Trophoblast cell (in vitro differentiated cells and primary cell): Measurements from ENCODE around the gene RNF38.

Experiments
- DNase-seq, 2 donors: peaks; one replicate each; pipeline ENCODE4 v3.0.0-alpha.2; 2016
- H2AFZ ChIP-seq: 2 replicates; pipeline ENCODE4 v1.6.1; 2013; ENCODE audit warnings: low read length, moderate library complexity, mild to moderate bottlenecking; ENCODE audit not compliant: insufficient read depth, poor library complexity
- H2AK5ac ChIP-seq: 2 replicates; pipeline ENCODE4 v1.6.1; 2013; ENCODE audit warnings: mild to moderate bottlenecking, low read length
- H2BK120ac ChIP-seq: 2 replicates; pipeline ENCODE4 v1.6.1; 2013; ENCODE audit warnings: low read length, mild to moderate bottlenecking, moderate library complexity; ENCODE audit not compliant: insufficient read depth, poor library complexity
- H2BK12ac ChIP-seq: 2 replicates; pipeline ENCODE4 v1.6.1; 2013; ENCODE audit warnings: mild to moderate bottlenecking, low read length, moderate library complexity
- H2BK5ac ChIP-seq: 2 replicates; pipeline ENCODE4 v1.6.1; 2013; ENCODE audit warnings: low read length, low read depth, moderate library complexity, mild to moderate bottlenecking; ENCODE audit not compliant: poor library complexity
- H3K14ac ChIP-seq: 2 replicates; pipeline ENCODE4 v1.6.1; 2013; ENCODE audit warnings: mild to moderate bottlenecking, low read length
- H3K18ac ChIP-seq: 2 replicates; pipeline ENCODE4 v1.6.1; 2013; ENCODE audit warnings: mild to moderate bottlenecking, low read length
- H3K23ac ChIP-seq: 2 replicates; pipeline ENCODE4 v1.6.1; 2013; ENCODE audit warnings: low read length
- H3K27ac ChIP-seq: 2 replicates; pipeline ENCODE4 v1.5.1; 2013; ENCODE audit warnings: low read depth, mild to moderate bottlenecking, inconsistent platforms, low read length, moderate library complexity
- H3K27me3 ChIP-seq: 2 replicates; pipeline ENCODE4 v1.6.1; 2013; ENCODE audit warnings: inconsistent platforms, mild to moderate bottlenecking, low read length, moderate library complexity; ENCODE audit not compliant: insufficient read depth
- H3K36me3 ChIP-seq, 2 experiments: 1 replicate in 1 of 2; 2 replicates in 1 of 2; pipeline ENCODE4 v1.6.1; 2013; ENCODE audit warnings: low read length in 2 of 2, mild to moderate bottlenecking in 2 of 2, moderate library complexity in 1 of 2; ENCODE audit not compliant: insufficient read depth in 2 of 2, control insufficient read depth in 1 of 2
- H3K4ac ChIP-seq: 2 replicates; pipeline ENCODE4 v1.6.1; 2013; ENCODE audit warnings: low read depth, mild to moderate bottlenecking, low read length, moderate library complexity
- H3K4me1 ChIP-seq, 2 experiments: 1 replicate in 1 of 2; 2 replicates in 1 of 2; pipeline ENCODE4 v1.6.1; 2013; ENCODE audit warnings: low read length in 2 of 2, mild to moderate bottlenecking in 2 of 2, moderate library complexity in 1 of 2; ENCODE audit not compliant: insufficient read depth in 2 of 2, control insufficient read depth in 1 of 2
- H3K4me2 ChIP-seq: 2 replicates; pipeline ENCODE4 v1.6.1; 2013; ENCODE audit warnings: inconsistent platforms, mild to moderate bottlenecking, low read length, moderate library complexity
- H3K4me3 ChIP-seq: 2 replicates; pipeline ENCODE4 v1.5.1; 2013; ENCODE audit warnings: mild to moderate bottlenecking, low read depth, low read length, inconsistent platforms
- H3K79me1 ChIP-seq: one replicate; pipeline ENCODE4 v1.6.1; 2013; ENCODE audit warnings: low read length
- H3K79me2 ChIP-seq: 2 replicates; pipeline ENCODE4 v1.6.1; 2013; ENCODE audit warnings: low read length, mild to moderate bottlenecking; ENCODE audit not compliant: control insufficient read depth, insufficient read depth, poor library complexity
- H3K9ac ChIP-seq: 2 replicates; pipeline ENCODE4 v1.6.1; 2013; ENCODE audit warnings: mild to moderate bottlenecking, low read length
- H3K9me3 ChIP-seq: 2 replicates; pipeline ENCODE4 v1.6.1; 2013; ENCODE audit warnings: low read depth, mild to moderate bottlenecking, control low read depth, inconsistent platforms, low read length; ENCODE audit not compliant: insufficient read depth
- H4K12ac ChIP-seq: 2 replicates; pipeline ENCODE4 v1.6.1; 2013; ENCODE audit warnings: low read depth, mild to moderate bottlenecking, low read length, moderate library complexity
- H4K8ac ChIP-seq: 2 replicates; pipeline ENCODE4 v1.6.1; 2013; ENCODE audit warnings: low read depth, mild to moderate bottlenecking, low read length, moderate library complexity
- H4K91ac ChIP-seq: one replicate; pipeline ENCODE4 v1.6.1; 2013; ENCODE audit warnings: low read depth, mild to moderate bottlenecking, low read length, moderate library complexity
- WGBS: extraction: QIAGEN DNeasy Blood & Tissue Kit; methylation state at CpG from one replicate; pipeline ENCODE4 v1.1.7; 2013; ENCODE audit warnings: missing lambda C conversion rate; ENCODE audit not compliant: insufficient read length, insufficient coverage; ENCODE audit errors: extremely low coverage; 5-methylcytosine and 5-hydroxymethylcytosine counted together

Gene RNF38

DNA sequence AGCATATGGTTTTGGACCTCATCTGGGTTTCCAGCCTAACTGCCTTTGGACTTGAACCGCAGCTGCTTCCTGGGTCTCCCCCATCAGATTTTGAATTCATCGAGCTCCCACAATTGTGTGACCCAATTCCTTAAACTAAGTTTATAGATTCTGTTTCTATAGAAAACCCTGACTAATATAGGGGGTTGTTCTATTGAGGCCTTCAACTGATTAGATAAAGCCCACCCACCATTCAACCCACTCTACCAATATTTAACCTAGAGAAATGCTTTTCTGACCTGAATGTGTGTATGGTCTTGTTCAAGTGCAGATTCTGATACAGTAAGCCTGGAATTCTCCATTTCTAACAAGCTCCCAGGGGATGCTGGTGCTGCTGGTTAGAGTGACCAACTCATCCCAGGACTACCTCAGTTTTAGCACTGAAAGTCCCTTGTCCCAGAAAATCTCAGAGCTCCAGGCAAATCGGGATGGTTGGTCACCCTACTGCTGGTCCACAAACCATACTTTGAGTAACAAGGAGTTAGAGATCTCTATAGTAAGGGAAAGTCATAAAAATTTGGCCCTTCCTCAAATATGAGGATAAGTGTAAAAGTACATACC is 110.1 kb downstream of the RNF38 start:
- no peak overlapping the region for H3K4me3 ChIP-seq
- DNase-seq, result peak; percentile 93 to 95
- H3K23ac ChIP-seq, result no peak overlapping the region
- no peak overlapping the region for H3K18ac ChIP-seq
- H3K4me2 ChIP-seq, result no peak overlapping the region
- no peak overlapping the region for H3K27ac ChIP-seq
- no peaks in the 10 kb centered on the region for H3K27me3 ChIP-seq
- H2BK120ac ChIP-seq, result peak overlapping the region; percentile 35
- no peak overlapping the region for H3K14ac ChIP-seq
- H4K8ac ChIP-seq, result no peak overlapping the region
- no peaks in the 10 kb centered on the region for H3K36me3 ChIP-seq
- no peaks in the 10 kb centered on the region for H3K79me2 ChIP-seq
- H2BK5ac ChIP-seq, result no peak overlapping the region
- no CpG with 5 or more reads among the region's 3 CpGs for WGBS
- H3K79me1 ChIP-seq, result peaks cover 13% of the 10 kb centered on the region
- peaks cover 18 to 23% of the 10 kb centered on the region in 2 experiments for H3K4me1 ChIP-seq
- no peaks in the 10 kb centered on the region for H3K9me3 ChIP-seq
- H2AK5ac ChIP-seq, result no peak overlapping the region
- H4K91ac ChIP-seq, result no peak overlapping the region
- H3K9ac ChIP-seq, result no peak overlapping the region
- no peak overlapping the region for H4K12ac ChIP-seq
- H2BK12ac ChIP-seq, result no peak overlapping the region
- no peak overlapping the region for H2AFZ ChIP-seq
- H3K4ac ChIP-seq, result no peak overlapping the region

DNA sequence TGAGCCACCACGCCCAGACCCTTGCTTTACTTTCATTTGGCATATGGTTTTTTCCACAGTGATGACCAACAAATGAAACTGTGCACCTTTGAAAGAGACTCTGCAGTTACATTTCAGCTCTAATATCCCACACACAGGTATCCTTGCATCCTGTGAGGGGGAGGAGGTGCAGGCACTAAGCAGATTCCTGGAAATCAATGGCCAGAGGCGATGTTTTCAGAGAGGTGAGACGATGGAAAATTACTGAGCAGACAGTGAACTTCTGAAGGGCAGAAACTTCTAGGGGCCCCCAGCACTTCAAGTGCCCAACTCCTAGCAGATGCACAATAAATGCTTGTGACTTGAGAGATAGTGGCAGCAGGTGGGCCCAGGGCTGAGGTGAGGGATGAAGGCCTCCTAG is 112.0 kb downstream of the RNF38 start:
- Histone ChIP-seq H3K4me3 (no peak overlapping the region), H3K4me2 (no peak overlapping the region), H3K18ac (no peak overlapping the region), H3K4ac (no peak overlapping the region), H2BK12ac (no peak overlapping the region), H2AK5ac (no peak overlapping the region), H4K12ac (no peak overlapping the region), H3K9ac (no peak overlapping the region), H3K27ac (no peak overlapping the region), H3K36me3 (no peaks in the 10 kb centered on the region), H2BK5ac (peak overlapping the region; percentile 42), H3K14ac (no peak overlapping the region), H3K23ac (no peak overlapping the region), H3K9me3 (no peaks in the 10 kb centered on the region), H2AFZ (no peak overlapping the region), H3K79me1 (peaks cover 13% of the 10 kb centered on the region), H4K8ac (peak overlapping the region; percentile 54), H2BK120ac (peak overlapping the region; percentile 41), H3K79me2 (no peaks in the 10 kb centered on the region), H4K91ac (peak overlapping the region; percentile 63), H3K4me1 (peaks cover 15 to 20% of the 10 kb centered on the region in 2 experiments), H3K27me3 (no peaks in the 10 kb centered on the region)
- peak in 1 of 2 donors; percentile 40 for DNase-seq
- WGBS, result no CpG with 5 or more reads among the region's 3 CpGs
